ENCODE results near the gene C15orf62. TPM values are rescaled to one million over a fixed set of nuclear protein-coding genes. Genes with fewer than 3 reads are reported as not detected.

C15orf62 gene
- total RNA-seq, 1 donor from 2014 or later = 0.44 TPM

GRCh38 chr15:40743485-40743901 lies 26.3 kb upstream of the C15orf62 start:
- no peaks in the 10 kb centered on the region for H3K9me3 Mint-ChIP-seq
- no peak overlapping the region for H3K27ac Mint-ChIP-seq (ENCODE audit: unreplicated experiment)
- no peaks in the 10 kb centered on the region for H3K27me3 Mint-ChIP-seq (ENCODE audit: low read depth)

GRCh38 chr15:40743921-40744814 lies 25.6 kb upstream of the C15orf62 start:
- no peak for DNase-seq (ENCODE audit: low read depth, low spot score)

More at GRCh38 chr15:40743485-40743901, 26.3 kb upstream of the C15orf62 start:
- Mint-ChIP-seq H3K4me3 (peak overlapping the region; percentile 69), H3K4me1 (peaks cover 28% of the 10 kb centered on the region), H3K36me3 (ENCODE audit: low read depth) (peaks cover 7% of the 10 kb centered on the region)
- no peak for TF ChIP-seq CTCF (conservative IDR thresholded peaks at IDR 0.05)
- DNase-seq (ENCODE audit: low read depth, low spot score) = no peak

GRCh38 chr15:40744815-40745152 lies 25.0 kb upstream of the C15orf62 start:
- peak overlapping the region; percentile 69 for H3K4me3 Mint-ChIP-seq
- H3K36me3 Mint-ChIP-seq (ENCODE audit: low read depth) = peaks cover 10% of the 10 kb centered on the region
- peak overlapping the region; percentile 81 for H3K27ac Mint-ChIP-seq (ENCODE audit: unreplicated experiment)
- no peaks in the 10 kb centered on the region for H3K9me3 Mint-ChIP-seq
- no peaks in the 10 kb centered on the region for H3K27me3 Mint-ChIP-seq (ENCODE audit: low read depth)
- TF ChIP-seq CTCF (conservative IDR thresholded peaks at IDR 0.05) = no peak
- H3K4me1 Mint-ChIP-seq = peaks cover 28% of the 10 kb centered on the region
- no peak for DNase-seq (ENCODE audit: low read depth, low spot score)

More at GRCh38 chr15:40743921-40744814, 25.6 kb upstream of the C15orf62 start:
- H3K36me3 Mint-ChIP-seq (ENCODE audit: low read depth) = peaks cover 7% of the 10 kb centered on the region
- H3K4me3 Mint-ChIP-seq = peak overlapping the region; percentile 69
- no peak for TF ChIP-seq CTCF (conservative IDR thresholded peaks at IDR 0.05)
- peak overlapping the region; percentile 81 for H3K27ac Mint-ChIP-seq (ENCODE audit: unreplicated experiment)
- H3K4me1 Mint-ChIP-seq = peaks cover 28% of the 10 kb centered on the region
- H3K27me3 Mint-ChIP-seq (ENCODE audit: low read depth) = no peaks in the 10 kb centered on the region
- H3K9me3 Mint-ChIP-seq = no peaks in the 10 kb centered on the region

GRCh38 chr15:40746916-40747418 lies 22.8 kb upstream of the C15orf62 start:
- no peak for TF ChIP-seq CTCF (conservative IDR thresholded peaks at IDR 0.05)
- Mint-ChIP-seq H3K4me1 (peaks cover 28% of the 10 kb centered on the region), H3K4me3 (peak overlapping the region; percentile 39), H3K27ac (ENCODE audit: unreplicated experiment) (peak overlapping the region; percentile 81), H3K36me3 (ENCODE audit: low read depth) (peaks cover 10% of the 10 kb centered on the region), H3K9me3 (no peaks in the 10 kb centered on the region), H3K27me3 (ENCODE audit: low read depth) (no peaks in the 10 kb centered on the region)
- no peak for DNase-seq (ENCODE audit: low read depth, low spot score)

GRCh38 chr15:40747685-40748631 lies 21.8 kb upstream of the C15orf62 start:
- peaks cover 6% of the 10 kb centered on the region for H3K36me3 Mint-ChIP-seq (ENCODE audit: low read depth)
- no peak overlapping the region for H3K27ac Mint-ChIP-seq (ENCODE audit: unreplicated experiment)
- peaks cover 28% of the 10 kb centered on the region for H3K4me1 Mint-ChIP-seq
- no peak for DNase-seq (ENCODE audit: low read depth, low spot score)
- H3K9me3 Mint-ChIP-seq = no peaks in the 10 kb centered on the region
- no peak for TF ChIP-seq CTCF (conservative IDR thresholded peaks at IDR 0.05)
- H3K4me3 Mint-ChIP-seq = no peak overlapping the region
- no peaks in the 10 kb centered on the region for H3K27me3 Mint-ChIP-seq (ENCODE audit: low read depth)

All from neural crest cell (in vitro differentiated cells).